ENCODE results near the gene REXO1.

REXO1 gene

GRCh38 chr19:1812426-1813191 lies 35.7 kb downstream of the REXO1 start (continued):
- no peak for TF ChIP-seq ZNF26 (tag by site-specific recombination; IDR thresholded peaks at IDR 0.05)
- no peak for TF ChIP-seq TCF7L2 (IDR thresholded peaks at IDR 0.05; ENCODE audit: borderline replicate concordance, low read depth, low read length)
- TF ChIP-seq ZNF654 (tag by site-specific recombination; IDR thresholded peaks at IDR 0.05; ENCODE audit: low read depth), result peak; percentile 81
- TF ChIP-seq ZNF416 (tag by site-specific recombination; IDR thresholded peaks at IDR 0.05), result no peak
- TF ChIP-seq ZNF791 (tag by site-specific recombination; IDR thresholded peaks at IDR 0.05), result no peak
- TF ChIP-seq ELK4 (IDR thresholded peaks at IDR 0.05; ENCODE audit: borderline replicate concordance, low read depth, low read length), result no peak
- TF ChIP-seq BCL6B (tag by site-specific recombination; IDR thresholded peaks at IDR 0.05), result no peak
- no peak for TF ChIP-seq ZNF311 (tag by site-specific recombination; IDR thresholded peaks at IDR 0.05; ENCODE audit: borderline replicate concordance)
- TF ChIP-seq ZNF704 (tag by site-specific recombination; IDR thresholded peaks at IDR 0.05), result no peak
- no peak for TF ChIP-seq REPIN1 (tag by site-specific recombination; IDR thresholded peaks at IDR 0.05; ENCODE audit: low read depth)
- TF ChIP-seq ZNF433 (tag by site-specific recombination; IDR thresholded peaks at IDR 0.05; ENCODE audit: low read depth), result no peak
- no peak for TF ChIP-seq ZSCAN5A (tag by site-specific recombination; IDR thresholded peaks at IDR 0.05)
- TF ChIP-seq KLF1 (tag by site-specific recombination; IDR thresholded peaks at IDR 0.05), result peak; percentile 97
- peak; percentile 63; the same call in 1 of the 2 replicates for TF ChIP-seq ZNF639 (tag by site-specific recombination; IDR thresholded peaks at IDR 0.05)
- TF ChIP-seq ZNF114 (tag by site-specific recombination; IDR thresholded peaks at IDR 0.05), result no peak
- no peak; the same call in 1 of the 2 replicates for TF ChIP-seq ZNF423 (tag by site-specific recombination; IDR thresholded peaks at IDR 0.05)
- TF ChIP-seq ZNF16 (tag by site-specific recombination; IDR thresholded peaks at IDR 0.05; ENCODE audit: low read depth), result no peak
- TF ChIP-seq ZNF677 (tag by site-specific recombination; IDR thresholded peaks at IDR 0.05), result no peak
- TF ChIP-seq ZNF843 (tag by site-specific recombination; IDR thresholded peaks at IDR 0.05), result no peak; the same call in 1 of the 2 replicates
- no peak for TF ChIP-seq ZNF501 (tag by site-specific recombination; IDR thresholded peaks at IDR 0.05)
- peak; percentile 93 for TF ChIP-seq ZBTB48 (tag by site-specific recombination; IDR thresholded peaks at IDR 0.05)
- no peak for TF ChIP-seq ZNF449 (tag by site-specific recombination; IDR thresholded peaks at IDR 0.05)
- no peak for TF ChIP-seq MZF1 (tag by site-specific recombination; IDR thresholded peaks at IDR 0.05; ENCODE audit: borderline replicate concordance)
- TF ChIP-seq ZNF350 (tag by site-specific recombination; IDR thresholded peaks at IDR 0.05), result no peak
- TF ChIP-seq WT1 (tag by site-specific recombination; IDR thresholded peaks at IDR 0.05), result no peak
- no peak; the same call in 1 of the 2 replicates for TF ChIP-seq ZBTB10 (tag by site-specific recombination; IDR thresholded peaks at IDR 0.05)
- no peak for TF ChIP-seq ZNF133 (tag by site-specific recombination; IDR thresholded peaks at IDR 0.05)
- no peak for TF ChIP-seq ZNF155 (tag by site-specific recombination; IDR thresholded peaks at IDR 0.05)

All from HEK293 (cell line).